ENCODE data around the gene MATN3.

DNA sequence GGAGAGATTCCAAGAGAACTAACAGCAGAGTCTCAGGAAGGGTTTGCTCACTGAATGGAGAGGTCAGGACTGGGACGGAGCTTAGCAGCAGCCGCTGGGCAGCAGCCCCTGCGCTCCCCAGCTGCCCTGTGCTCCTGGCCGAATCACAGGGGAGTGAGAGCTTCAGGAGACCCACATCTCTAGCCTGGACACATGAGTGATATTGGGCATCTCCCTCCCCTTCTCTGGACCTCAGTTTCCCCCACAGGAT, 511 bp downstream of the MATN3 start:
- TF ChIP-seq, protein P1, sequence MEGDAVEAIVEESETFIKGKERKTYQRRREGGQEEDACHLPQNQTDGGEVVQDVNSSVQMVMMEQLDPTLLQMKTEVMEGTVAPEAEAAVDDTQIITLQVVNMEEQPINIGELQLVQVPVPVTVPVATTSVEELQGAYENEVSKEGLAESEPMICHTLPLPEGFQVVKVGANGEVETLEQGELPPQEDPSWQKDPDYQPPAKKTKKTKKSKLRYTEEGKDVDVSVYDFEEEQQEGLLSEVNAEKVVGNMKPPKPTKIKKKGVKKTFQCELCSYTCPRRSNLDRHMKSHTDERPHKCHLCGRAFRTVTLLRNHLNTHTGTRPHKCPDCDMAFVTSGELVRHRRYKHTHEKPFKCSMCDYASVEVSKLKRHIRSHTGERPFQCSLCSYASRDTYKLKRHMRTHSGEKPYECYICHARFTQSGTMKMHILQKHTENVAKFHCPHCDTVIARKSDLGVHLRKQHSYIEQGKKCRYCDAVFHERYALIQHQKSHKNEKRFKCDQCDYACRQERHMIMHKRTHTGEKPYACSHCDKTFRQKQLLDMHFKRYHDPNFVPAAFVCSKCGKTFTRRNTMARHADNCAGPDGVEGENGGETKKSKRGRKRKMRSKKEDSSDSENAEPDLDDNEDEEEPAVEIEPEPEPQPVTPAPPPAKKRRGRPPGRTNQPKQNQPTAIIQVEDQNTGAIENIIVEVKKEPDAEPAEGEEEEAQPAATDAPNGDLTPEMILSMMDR (IDR thresholded peaks at IDR 0.05; ENCODE audit: low read depth, low read length): no peak
- TF ChIP-seq EZH2phosphoT487 (IDR thresholded peaks at IDR 0.05; ENCODE audit: low read depth): no peak

All from OCI-LY3 (cell line).